GM12878 (cell line): ENCODE data around the gene SACM1L. TPM values are rescaled to one million over a fixed set of nuclear protein-coding genes. Genes with fewer than 3 reads are reported as not detected.

Experiments used
- ASH2L ChIP-seq: fragments of 300-600, 200-600 bp; sonication (generic); IDR thresholded peaks from 2 replicates; pipeline ENCODE4 v1.6.1; 2017; ENCODE audit warnings: low read depth, mild to moderate bottlenecking, borderline replicate concordance
- BCLAF1 ChIP-seq: fragments of 450-650 bp; IDR thresholded peaks from 2 replicates; pipeline ENCODE4 v1.6.1; 2017; ENCODE audit warnings: antibody characterized with exemption, mild to moderate bottlenecking, moderate library complexity
- BMI1 ChIP-seq: fragments of 450-650 bp; IDR thresholded peaks from 2 replicates; pipeline ENCODE4 v1.6.1; 2016; ENCODE audit warnings: mild to moderate bottlenecking, moderate library complexity, borderline replicate concordance
- CEBPZ ChIP-seq: fragments of 150-350 bp; IDR thresholded peaks from 2 replicates; pipeline ENCODE4 v1.6.1; 2016; ENCODE audit warnings: low read depth, low read length
- CHD4 ChIP-seq: fragments of 200-600 bp; sonication (generic); IDR thresholded peaks from 2 replicates; pipeline ENCODE4 v1.6.1; 2016; ENCODE audit warnings: mild to moderate bottlenecking
- E2F8 ChIP-seq: fragments of 450-650 bp; IDR thresholded peaks from 2 replicates; pipeline ENCODE4 v1.6.1; 2018; ENCODE audit warnings: mild to moderate bottlenecking, low read depth, moderate library complexity; ENCODE audit not compliant: partially characterized antibody
- ETV6 ChIP-seq, 2 experiments: fragments of 450-650 bp in 1 of 2; IDR thresholded peaks in 1 of 2; conservative IDR thresholded peaks in 1 of 2; 2 replicates each; pipeline ENCODE4 v1.6.1; 2014; ENCODE audit warnings: antibody characterized with exemption in 1 of 2, borderline replicate concordance in 1 of 2, low read depth in 1 of 2, mild to moderate bottlenecking in 1 of 2, moderate library complexity in 1 of 2
- HCFC1 ChIP-seq: fragments of 150-350 bp; IDR thresholded peaks from 2 replicates; pipeline ENCODE4 v1.6.1; 2014; ENCODE audit warnings: low read length
- HDAC2 ChIP-seq: fragments of 200-600 bp; sonication (generic); IDR thresholded peaks from 2 replicates; pipeline ENCODE4 v1.6.1; 2017
- MTA3 ChIP-seq: IDR thresholded peaks from 2 replicates; pipeline ENCODE4 v1.6.1; 2012; ENCODE audit warnings: low read length, inconsistent platforms, borderline replicate concordance
- MYC ChIP-seq: IDR thresholded peaks from 2 replicates; pipeline ENCODE4 v1.6.1; 2011; ENCODE audit warnings: mild to moderate bottlenecking, low read length, moderate library complexity, inconsistent platforms; ENCODE audit not compliant: insufficient read depth, insufficient replicate concordance, insufficient read length, severe bottlenecking
- NKRF ChIP-seq: fragments of 450-650 bp; conservative IDR thresholded peaks from 2 replicates; pipeline ENCODE4 v1.6.1; 2017; ENCODE audit warnings: mild to moderate bottlenecking, moderate library complexity
- POLR2AphosphoS2 ChIP-seq: IDR thresholded peaks from 2 replicates; pipeline ENCODE4 v1.6.1; 2011; ENCODE audit warnings: low read depth, mild to moderate bottlenecking, low read length, improper control_type of control experiment, moderate library complexity
- RAD51 ChIP-seq: fragments of 450-650 bp; IDR thresholded peaks from 2 replicates; pipeline ENCODE4 v1.6.1; 2016; ENCODE audit warnings: moderate library complexity, mild to moderate bottlenecking, inconsistent platforms
- SP1 ChIP-seq: IDR thresholded peaks from one replicate; pipeline ENCODE4 v1.6.1; 2011; ENCODE audit warnings: low read depth, low read length
- SPI1 ChIP-seq: IDR thresholded peaks from 2 replicates; pipeline ENCODE4 v1.6.1; 2011; ENCODE audit warnings: low read depth, mild to moderate bottlenecking, low read length, moderate library complexity, borderline replicate concordance; ENCODE audit not compliant: insufficient read depth
- ZNF274 ChIP-seq: IDR thresholded peaks from one replicate; pipeline ENCODE4 v1.8.0; 2011; ENCODE audit not compliant: insufficient read length, insufficient read depth
- polyA plus RNA-seq, 11 experiments: library from polyadenylated mRNA; depleted of rRNA in 4 of 11; unstranded in 6 of 11; stranded (reverse) in 5 of 11; fragments of >200 nt; fragmentation: Nextera tagmentation in 4 of 11; fragmentation: Illumina TruSeq in 1 of 11; extraction: Ambion mirVana in 4 of 11; extraction: Trizol in 1 of 11; gene quantifications; 1 replicate in 1 of 11; 2 replicates in 10 of 11; pipeline versions ENCODE4 v1.2.1 to v1.2.3, GENCODE V29; 2011 to 2016; ENCODE audit warnings: inconsistent platforms in 2 of 11, missing spikeins in 2 of 11, low read depth in 1 of 11
- total RNA-seq, 4 experiments: library from RNA; depleted of rRNA in 3 of 4; stranded (reverse); fragments of >200 nt in 3 of 4; fragmentation: Illumina TruSeq in 1 of 4; extraction: Trizol in 1 of 4; gene quantifications; 2 replicates each; pipeline versions ENCODE4 v1.2.1 to v1.2.3, GENCODE V29; 2013 to 2021

Gene SACM1L
- total and polyA plus RNA-seq, 10 of the 15 experiments (the other 5 are each of a cell fraction or from before 2014, with no cell fraction given), result 16.5 to 48.3 (median 28.9) TPM

GRCh38 chr3:45688882-45689786 is at the start of gene SACM1L (continued):
- no peak; the same call in 1 of the 2 replicates for TF ChIP-seq ASH2L
- no peak for TF ChIP-seq CEBPZ
- TF ChIP-seq SPI1, result no peak
- peak; percentile 48 for TF ChIP-seq SP1
- TF ChIP-seq HDAC2, result no peak
- no peak for TF ChIP-seq ZNF274
- peak in 1 of 2 experiments; percentile 50; a peak in 1 of 4 replicates for TF ChIP-seq ETV6 (conservative IDR thresholded peaks at IDR 0.05 in 1 of 2, IDR thresholded peaks at IDR 0.05 in 1 of 2; ENCODE audit: borderline replicate concordance in 1 of 2, low read depth in 1 of 2)
- TF ChIP-seq RAD51, result no peak
- TF ChIP-seq MYC, result no peak
- peak; percentile 87 for TF ChIP-seq NKRF
- TF ChIP-seq HCFC1, result peak; percentile 61
- TF ChIP-seq POLR2AphosphoS2, result 0 out of 2 replicates have a peak, but pooled peaks have one; percentile 9
- no peak for TF ChIP-seq BMI1
- no peak for TF ChIP-seq BCLAF1
- TF ChIP-seq E2F8, result peak; percentile 41
- TF ChIP-seq MTA3, result no peak
- TF ChIP-seq CHD4, result no peak
